Measurements from ENCODE around the gene SGMS1.

DNA sequence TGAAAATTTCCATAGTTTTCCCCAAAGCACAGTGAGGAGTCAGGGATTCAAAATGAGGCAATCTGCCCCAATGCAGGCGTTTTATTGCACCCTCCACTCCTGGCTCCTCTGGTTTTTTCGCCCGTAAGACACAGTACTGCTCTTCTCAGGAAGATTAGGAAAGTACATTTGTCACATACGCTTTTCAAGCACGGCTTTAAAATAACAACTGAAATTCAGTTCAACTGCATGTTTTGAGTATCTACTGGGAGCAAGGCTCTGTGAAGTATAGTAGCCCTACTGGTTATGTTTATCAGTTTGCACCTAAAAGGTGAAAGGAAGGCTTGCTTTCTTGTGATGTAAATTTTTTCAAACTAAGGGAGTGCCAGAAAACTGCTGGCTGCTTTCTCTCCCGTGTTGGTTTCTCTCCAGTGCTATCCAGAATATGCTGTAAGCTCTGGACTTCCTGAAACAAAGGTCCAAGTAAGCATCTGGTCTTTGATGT lies 1.9 kb upstream of the SGMS1 start:
- TF ChIP-seq, protein P1, sequence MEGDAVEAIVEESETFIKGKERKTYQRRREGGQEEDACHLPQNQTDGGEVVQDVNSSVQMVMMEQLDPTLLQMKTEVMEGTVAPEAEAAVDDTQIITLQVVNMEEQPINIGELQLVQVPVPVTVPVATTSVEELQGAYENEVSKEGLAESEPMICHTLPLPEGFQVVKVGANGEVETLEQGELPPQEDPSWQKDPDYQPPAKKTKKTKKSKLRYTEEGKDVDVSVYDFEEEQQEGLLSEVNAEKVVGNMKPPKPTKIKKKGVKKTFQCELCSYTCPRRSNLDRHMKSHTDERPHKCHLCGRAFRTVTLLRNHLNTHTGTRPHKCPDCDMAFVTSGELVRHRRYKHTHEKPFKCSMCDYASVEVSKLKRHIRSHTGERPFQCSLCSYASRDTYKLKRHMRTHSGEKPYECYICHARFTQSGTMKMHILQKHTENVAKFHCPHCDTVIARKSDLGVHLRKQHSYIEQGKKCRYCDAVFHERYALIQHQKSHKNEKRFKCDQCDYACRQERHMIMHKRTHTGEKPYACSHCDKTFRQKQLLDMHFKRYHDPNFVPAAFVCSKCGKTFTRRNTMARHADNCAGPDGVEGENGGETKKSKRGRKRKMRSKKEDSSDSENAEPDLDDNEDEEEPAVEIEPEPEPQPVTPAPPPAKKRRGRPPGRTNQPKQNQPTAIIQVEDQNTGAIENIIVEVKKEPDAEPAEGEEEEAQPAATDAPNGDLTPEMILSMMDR (IDR thresholded peaks at IDR 0.05; ENCODE audit: poor library complexity, severe bottlenecking), result no peak
- TF ChIP-seq TAF1 (IDR thresholded peaks at IDR 0.05; ENCODE audit: low read depth), result no peak
- TF ChIP-seq RAD21 (conservative IDR thresholded peaks at IDR 0.05), result no peak

All from neural cell (in vitro differentiated cells).